Neural progenitor cell (in vitro differentiated cells): ENCODE measurements around the gene HSD11B1. TPM values are rescaled to one million over a fixed set of nuclear protein-coding genes. Genes with fewer than 3 reads are reported as not detected.

Experiments used
- DNase-seq: peaks from one replicate; pipeline ENCODE4 v3.0.0-alpha.2; 2016; ENCODE audit warnings: low spot score
- H2AFZ ChIP-seq: fragments of 200-600 bp; sonication (generic); replicated peaks from 2 replicates; pipeline ENCODE4 v1.6.1; 2016; ENCODE audit warnings: antibody characterized with exemption
- H3F3A ChIP-seq: fragments of 200-600 bp; sonication (generic); 2 replicates; pipeline ENCODE4 v1.6.1; 2016; ENCODE audit warnings: antibody characterized with exemption, low read depth
- H3K27ac ChIP-seq: fragments of 200-600 bp; sonication (generic); 2 replicates; pipeline ENCODE4 v1.5.1; 2016; ENCODE audit warnings: mild to moderate bottlenecking
- H3K27me3 ChIP-seq: fragments of 200-600 bp; sonication (generic); 2 replicates; pipeline ENCODE4 v1.6.1; 2016; ENCODE audit warnings: mild to moderate bottlenecking, moderate library complexity
- H3K36me3 ChIP-seq: fragments of 200-600 bp; sonication (generic); 2 replicates; pipeline ENCODE4 v1.5.1; 2016
- H3K4me1 ChIP-seq: fragments of 200-600 bp; sonication (generic); 2 replicates; pipeline ENCODE4 v1.6.1; 2016; ENCODE audit warnings: mixed run types
- H3K4me2 ChIP-seq: fragments of 200-600 bp; sonication (generic); 2 replicates; pipeline ENCODE4 v1.6.1; 2016
- H3K4me3 ChIP-seq: fragments of 200-600 bp; sonication (generic); 2 replicates; pipeline ENCODE4 v1.5.1; 2016
- H3K79me2 ChIP-seq: fragments of 200-600 bp; sonication (generic); 2 replicates; pipeline ENCODE4 v1.6.1; 2016; ENCODE audit warnings: low read depth
- H3K9ac ChIP-seq: fragments of 200-600 bp; sonication (generic); 2 replicates; pipeline ENCODE4 v1.6.1; 2016
- H3K9me3 ChIP-seq: fragments of 200-600 bp; sonication (generic); 2 replicates; pipeline ENCODE4 v1.5.1; 2016; ENCODE audit warnings: low read depth
- H4K20me1 ChIP-seq: fragments of 200-600 bp; sonication (generic); 2 replicates; pipeline ENCODE4 v1.6.1; 2016; ENCODE audit warnings: low read depth
- H3K27ac Mint-ChIP-seq: 3 replicates; pipeline ENCODE4 v1.8.0; 2021; ENCODE audit warnings: mixed read lengths
- H3K27me3 Mint-ChIP-seq: 2 replicates; pipeline ENCODE4 v1.8.0; 2022; ENCODE audit warnings: low read depth, mild to moderate bottlenecking, inconsistent platforms, moderate library complexity, mixed read lengths; ENCODE audit not compliant: insufficient read depth
- H3K36me3 Mint-ChIP-seq: 3 replicates; pipeline ENCODE4 v1.8.0; 2021; ENCODE audit warnings: mixed read lengths
- H3K4me1 Mint-ChIP-seq: 3 replicates; pipeline ENCODE4 v1.8.0; 2021; ENCODE audit warnings: mixed read lengths
- H3K4me3 Mint-ChIP-seq: 3 replicates; pipeline ENCODE4 v1.8.0; 2021; ENCODE audit warnings: mild to moderate bottlenecking, moderate library complexity, mixed read lengths
- H3K9me3 Mint-ChIP-seq: 3 replicates; pipeline ENCODE4 v1.8.0; 2020; ENCODE audit warnings: mixed read lengths
- CTCF ChIP-seq: fragments of 200-600 bp; sonication (generic); IDR thresholded peaks from 2 replicates; pipeline ENCODE4 v1.5.1; 2017; ENCODE audit warnings: antibody characterized with exemption, mild to moderate bottlenecking
- EZH2 ChIP-seq: fragments of 200-600 bp; sonication (generic); IDR thresholded peaks from 2 replicates; pipeline ENCODE4 v1.6.1; 2017; ENCODE audit warnings: antibody characterized with exemption, mild to moderate bottlenecking, moderate library complexity
- EZH2phosphoT487 ChIP-seq: fragments of 200-600 bp; sonication (generic); IDR thresholded peaks from 2 replicates; pipeline ENCODE4 v1.6.1; 2017; ENCODE audit warnings: antibody characterized with exemption
- total RNA-seq: library from RNA; depleted of rRNA; stranded (reverse); fragments of >200 nt; gene quantifications from 2 replicates; pipeline ENCODE4 v1.2.3, GENCODE V29; 2015; ENCODE audit warnings: low replicate concordance

The HSD11B1 gene
- total RNA-seq, 1 donor from 2014 or later: not detected

GRCh38 chr1:209738270-209738669 lies 33.6 kb downstream of the HSD11B1 start:
- Mint-ChIP-seq H3K4me3 (no peak overlapping the region), H3K27me3 (peaks cover 3% of the 10 kb centered on the region), H3K9me3 (no peaks in the 10 kb centered on the region), H3K4me1 (peaks cover 4% of the 10 kb centered on the region), H3K27ac (no peak overlapping the region), H3K36me3 (no peaks in the 10 kb centered on the region)
- Histone ChIP-seq H3K27ac (no peak overlapping the region), H3K79me2 (no peaks in the 10 kb centered on the region), H3F3A (no peaks in the 10 kb centered on the region), H2AFZ (no peak overlapping the region), H3K4me3 (no peak overlapping the region), H3K9me3 (no peaks in the 10 kb centered on the region), H3K27me3 (peaks cover 7% of the 10 kb centered on the region), H3K4me2 (no peak overlapping the region), H3K9ac (no peak overlapping the region), H4K20me1 (no peaks in the 10 kb centered on the region), H3K36me3 (no peaks in the 10 kb centered on the region), H3K4me1 (no peaks in the 10 kb centered on the region)
- no peak for TF ChIP-seq EZH2
- no peak for TF ChIP-seq CTCF
- TF ChIP-seq EZH2phosphoT487: no peak
- DNase-seq: no peak

GRCh38 chr1:209741193-209741592 lies 36.5 kb downstream of the HSD11B1 start:
- H4K20me1 ChIP-seq: no peaks in the 10 kb centered on the region
- no peaks in the 10 kb centered on the region for H3K9me3 ChIP-seq
- DNase-seq: no peak
- no peaks in the 10 kb centered on the region for H3F3A ChIP-seq
- no peak for TF ChIP-seq CTCF
- TF ChIP-seq EZH2phosphoT487: no peak
- no peak for TF ChIP-seq EZH2
- no peaks in the 10 kb centered on the region for H3K9me3 Mint-ChIP-seq
- H3K9ac ChIP-seq: no peak overlapping the region
- H3K4me1 Mint-ChIP-seq: peaks cover 9% of the 10 kb centered on the region
- H3K36me3 ChIP-seq: no peaks in the 10 kb centered on the region
- H3K4me3 Mint-ChIP-seq: no peak overlapping the region
- H2AFZ ChIP-seq: no peak overlapping the region
- H3K36me3 Mint-ChIP-seq: no peaks in the 10 kb centered on the region
- peaks cover 3% of the 10 kb centered on the region for H3K27me3 Mint-ChIP-seq
- no peak overlapping the region for H3K27ac ChIP-seq
- no peak overlapping the region for H3K27ac Mint-ChIP-seq
- H3K4me2 ChIP-seq: no peak overlapping the region
- H3K27me3 ChIP-seq: peaks cover 11% of the 10 kb centered on the region
- no peak overlapping the region for H3K4me3 ChIP-seq
- no peaks in the 10 kb centered on the region for H3K79me2 ChIP-seq
- no peaks in the 10 kb centered on the region for H3K4me1 ChIP-seq

GRCh38 chr1:209741889-209742288 lies 37.2 kb downstream of the HSD11B1 start:
- Histone ChIP-seq H3F3A (no peaks in the 10 kb centered on the region), H3K4me3 (no peak overlapping the region), H3K4me1 (no peaks in the 10 kb centered on the region), H3K4me2 (no peak overlapping the region), H3K79me2 (no peaks in the 10 kb centered on the region), H3K9ac (no peak overlapping the region), H3K27ac (no peak overlapping the region), H3K36me3 (no peaks in the 10 kb centered on the region), H2AFZ (no peak overlapping the region), H3K27me3 (peaks cover 18% of the 10 kb centered on the region), H3K9me3 (no peaks in the 10 kb centered on the region), H4K20me1 (no peaks in the 10 kb centered on the region)
- DNase-seq: no peak
- Mint-ChIP-seq H3K36me3 (no peaks in the 10 kb centered on the region), H3K4me3 (no peak overlapping the region), H3K4me1 (peaks cover 9% of the 10 kb centered on the region), H3K27ac (no peak overlapping the region), H3K9me3 (no peaks in the 10 kb centered on the region), H3K27me3 (peaks cover 3% of the 10 kb centered on the region)
- no peak for TF ChIP-seq CTCF
- no peak for TF ChIP-seq EZH2phosphoT487
- no peak for TF ChIP-seq EZH2
